Measurements from ENCODE around the gene KCTD11. TPM values are rescaled to one million over a fixed set of nuclear protein-coding genes. Genes with fewer than 3 reads are reported as not detected.
"Not testable (repeated sequence)": the region's sequence is repeated elsewhere in the genome, so short reads cannot be mapped to it uniquely, and the experiment has no call there.

The KCTD11 gene
- total RNA-seq, 1 experiment from 2014 or later: 23.2 TPM

- no peak for DNase-seq (ENCODE audit: low read depth)
- in situ Hi-C loops (cut with HindIII; ENCODE audit: low pct_unique_long_range_greater_than_20kb, low sequenced_read_pairs): no loop called here
These were observed 15.5 kb upstream of the KCTD11 start, which contains the start of gene ACAP1 for GRCh38 chr17:7336240-7337175. Gene ACAP1 (plus strand): TSS chr17:7336529. CDS start chr17:7336735, 206 bp downstream.

GRCh38 chr17:7337600-7337999, 14.4 kb upstream of the KCTD11 start:
- in situ Hi-C loops (cut with HindIII; ENCODE audit: low pct_unique_long_range_greater_than_20kb, low sequenced_read_pairs); DNase-seq (ENCODE audit: low read depth): not testable (repeated sequence)

- in situ Hi-C loops (cut with HindIII; ENCODE audit: low pct_unique_long_range_greater_than_20kb, low sequenced_read_pairs): no loop called here
- DNase-seq (ENCODE audit: low read depth): no peak
These were observed 11.8 kb upstream of the KCTD11 start for GRCh38 chr17:7340179-7340578.

- no peak for DNase-seq (ENCODE audit: low read depth)
- in situ Hi-C loops (cut with HindIII; ENCODE audit: low pct_unique_long_range_greater_than_20kb, low sequenced_read_pairs): no loop called here
These were observed 10.1 kb upstream of the KCTD11 start for GRCh38 chr17:7341842-7342241.

GRCh38 chr17:7343250-7343649, 8.7 kb upstream of the KCTD11 start:
- DNase-seq (ENCODE audit: low read depth): no peak
- in situ Hi-C loops (cut with HindIII; ENCODE audit: low pct_unique_long_range_greater_than_20kb, low sequenced_read_pairs): no loop called here

GRCh38 chr17:7346761-7347614, 5.0 kb upstream of the KCTD11 start:
- in situ Hi-C loops (cut with HindIII; ENCODE audit: low pct_unique_long_range_greater_than_20kb, low sequenced_read_pairs): no loop called here
- no peak for DNase-seq (ENCODE audit: low read depth)

- in situ Hi-C loops (cut with HindIII; ENCODE audit: low pct_unique_long_range_greater_than_20kb, low sequenced_read_pairs): no loop called here
These were observed 4.1 kb upstream of the KCTD11 start for GRCh38 chr17:7347630-7348477.

GRCh38 chr17:7348478-7349242, 3.3 kb upstream of the KCTD11 start:
- DNase-seq (ENCODE audit: low read depth): no peak
- in situ Hi-C loops (cut with HindIII; ENCODE audit: low pct_unique_long_range_greater_than_20kb, low sequenced_read_pairs): no loop called here

More at GRCh38 chr17:7347630-7348477, 4.1 kb upstream of the KCTD11 start:
- no peak for DNase-seq (ENCODE audit: low read depth)

GRCh38 chr17:7352503-7352889, 534 bp downstream of the KCTD11 start:
- in situ Hi-C loops (cut with HindIII; ENCODE audit: low pct_unique_long_range_greater_than_20kb, low sequenced_read_pairs): no loop called here
- DNase-seq (ENCODE audit: low read depth): no peak

GRCh38 chr17:7352910-7353635, 1.1 kb downstream of the KCTD11 start:
- DNase-seq (ENCODE audit: low read depth): no peak
- in situ Hi-C loops (cut with HindIII; ENCODE audit: low pct_unique_long_range_greater_than_20kb, low sequenced_read_pairs): no loop called here

GRCh38 chr17:7354262-7354843, 2.4 kb downstream of the KCTD11 start:
- DNase-seq (ENCODE audit: low read depth): no peak
- in situ Hi-C loops (cut with HindIII; ENCODE audit: low pct_unique_long_range_greater_than_20kb, low sequenced_read_pairs): no loop called here

- in situ Hi-C loops (cut with HindIII; ENCODE audit: low pct_unique_long_range_greater_than_20kb, low sequenced_read_pairs): no loop called here
- no peak for DNase-seq (ENCODE audit: low read depth)
These were observed 3.1 kb downstream of the KCTD11 start, which contains the start of gene TMEM95 for GRCh38 chr17:7355053-7355452. Gene TMEM95 (plus strand): TSS chr17:7355156. CDS start chr17:7355205, 49 bp downstream.

- in situ Hi-C loops (cut with HindIII; ENCODE audit: low pct_unique_long_range_greater_than_20kb, low sequenced_read_pairs): no loop called here
- no peak for DNase-seq (ENCODE audit: low read depth)
These were observed 3.6 kb downstream of the KCTD11 start for GRCh38 chr17:7355573-7355972.

GRCh38 chr17:7356072-7356549, 4.1 kb downstream of the KCTD11 start:
- in situ Hi-C loops (cut with HindIII; ENCODE audit: low pct_unique_long_range_greater_than_20kb, low sequenced_read_pairs): no loop called here
- peak; percentile 52 for DNase-seq (ENCODE audit: low read depth)

- no peak for DNase-seq (ENCODE audit: low read depth)
- in situ Hi-C loops (cut with HindIII; ENCODE audit: low pct_unique_long_range_greater_than_20kb, low sequenced_read_pairs): no loop called here
These were observed 4.8 kb downstream of the KCTD11 start for GRCh38 chr17:7356756-7357155.

GRCh38 chr17:7357381-7357780, 5.4 kb downstream of the KCTD11 start:
- in situ Hi-C loops (cut with HindIII; ENCODE audit: low pct_unique_long_range_greater_than_20kb, low sequenced_read_pairs): no loop called here
- DNase-seq (ENCODE audit: low read depth): no peak

Data from Caki2 (cell line).